ENCODE measurements around the gene ANKRD65.
A peak's percentile ranks its signal among the peaks of the same experiment; 100 is the strongest.

ANKRD65 gene

DNA sequence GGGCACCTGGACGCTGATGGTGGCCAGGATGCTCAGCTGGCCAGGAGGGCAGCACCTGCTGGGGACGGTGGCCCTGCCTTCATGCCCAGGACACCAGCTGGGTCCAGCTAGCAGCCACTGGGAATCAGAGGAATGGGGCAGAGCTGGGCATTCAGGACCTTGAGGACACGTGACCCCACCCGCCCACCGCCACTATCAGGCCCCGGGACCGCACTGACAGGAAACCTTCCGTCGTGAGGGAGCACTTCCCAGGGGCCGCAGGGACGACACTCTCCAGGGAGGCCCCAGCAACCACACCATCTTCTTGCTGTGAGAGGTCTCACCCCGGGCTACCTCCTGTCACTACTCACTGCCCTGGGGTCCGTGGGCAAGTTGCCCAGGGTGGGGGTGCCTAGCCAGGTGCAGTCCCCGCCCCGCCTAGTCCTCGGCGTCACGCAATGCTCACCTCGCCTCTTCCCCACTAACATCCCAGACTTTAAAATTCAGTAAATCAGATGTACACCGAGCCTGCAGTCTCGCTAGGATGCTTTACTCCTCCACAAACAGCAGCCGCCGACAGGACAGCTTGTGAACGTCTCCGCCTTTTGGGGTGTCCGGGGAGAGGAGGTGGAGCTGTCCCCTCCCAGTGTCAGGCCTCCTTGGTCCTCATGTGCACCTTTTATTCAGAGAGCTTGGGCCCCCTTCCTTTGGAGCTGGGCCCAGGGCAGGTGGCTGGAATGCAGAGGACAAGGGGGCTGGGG is 19.4 kb upstream of the ANKRD65 start:
- Histone ChIP-seq H3K9ac (ENCODE audit: low read length) (no peak overlapping the region), H3K27me3 (replicated peaks; ENCODE audit: control insufficient read depth, insufficient read depth, low read length) (no peaks in the 10 kb centered on the region), H3K4me3 (ENCODE audit: low read length) (no peak overlapping the region), H3K36me3 (ENCODE audit: control insufficient read depth, insufficient read depth, low read length, severe bottlenecking) (no peaks in the 10 kb centered on the region), H3K9me3 (ENCODE audit: control insufficient read depth, low read length) (no peaks in the 10 kb centered on the region), H3K4me1 (ENCODE audit: control insufficient read depth, insufficient read depth, low read length) (peaks cover 7% of the 10 kb centered on the region)
- no peak for DNase-seq (ENCODE audit: low read depth)

- Histone ChIP-seq H3K9ac (ENCODE audit: low read length) (no peak overlapping the region), H3K27me3 (replicated peaks; ENCODE audit: control insufficient read depth, insufficient read depth, low read length) (no peaks in the 10 kb centered on the region), H3K9me3 (ENCODE audit: control insufficient read depth, low read length) (no peaks in the 10 kb centered on the region), H3K4me3 (ENCODE audit: low read length) (no peak overlapping the region), H3K36me3 (ENCODE audit: control insufficient read depth, insufficient read depth, low read length, severe bottlenecking) (no peaks in the 10 kb centered on the region), H3K4me1 (ENCODE audit: control insufficient read depth, insufficient read depth, low read length) (peaks cover 7% of the 10 kb centered on the region)
- no peak for DNase-seq (ENCODE audit: low read depth)
Observed at GRCh38 chr1:1439546-1440261, 18.6 kb upstream of the ANKRD65 start.

DNA sequence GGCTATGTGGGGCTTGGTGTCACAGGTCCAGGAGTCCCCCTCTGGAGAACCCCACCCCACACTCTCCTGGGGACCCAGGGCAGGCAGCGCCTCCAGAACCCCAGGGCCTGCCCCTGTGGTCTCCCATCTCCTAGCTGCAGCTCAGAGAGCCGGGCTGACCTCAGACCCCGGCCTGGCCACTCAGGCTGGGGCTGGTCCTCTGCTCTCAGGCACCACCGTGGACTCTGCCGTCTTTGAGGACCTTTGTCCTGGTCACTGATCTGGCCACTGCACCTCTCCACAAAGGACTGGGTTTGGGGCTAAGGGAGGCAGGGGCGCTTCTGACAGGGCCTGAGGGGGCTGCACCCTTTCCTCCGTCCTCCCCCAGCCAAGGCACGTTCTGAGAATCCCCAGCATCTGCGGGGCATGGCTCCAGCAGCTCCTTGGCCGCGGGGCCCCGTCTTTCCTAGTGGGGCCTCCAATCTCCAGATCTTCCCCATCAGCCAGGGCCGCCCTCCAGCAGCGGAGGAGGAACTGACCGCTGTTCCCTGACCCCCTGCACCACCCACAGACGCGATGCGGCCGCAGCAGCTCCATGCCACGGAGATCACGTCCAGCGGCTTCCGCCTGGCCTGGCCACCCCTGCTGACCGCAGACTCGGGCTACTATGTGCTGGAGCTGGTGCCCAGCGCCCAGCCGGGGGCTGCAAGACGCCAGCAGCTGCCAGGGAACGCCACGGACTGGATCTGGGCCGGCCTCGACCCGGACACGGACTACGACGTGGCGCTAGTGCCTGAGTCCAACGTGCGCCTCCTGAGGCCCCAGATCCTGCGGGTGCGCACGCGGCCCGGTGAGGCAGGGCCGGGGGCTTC is 17.7 kb upstream of the ANKRD65 start:
- H3K4me1 ChIP-seq (ENCODE audit: control insufficient read depth, insufficient read depth, low read length), result peaks cover 7% of the 10 kb centered on the region
- H3K27me3 ChIP-seq (replicated peaks; ENCODE audit: control insufficient read depth, insufficient read depth, low read length), result no peaks in the 10 kb centered on the region
- H3K9me3 ChIP-seq (ENCODE audit: control insufficient read depth, low read length), result no peaks in the 10 kb centered on the region
- no peak for DNase-seq (ENCODE audit: low read depth)
- H3K36me3 ChIP-seq (ENCODE audit: control insufficient read depth, insufficient read depth, low read length, severe bottlenecking), result no peaks in the 10 kb centered on the region
- no peak overlapping the region for H3K9ac ChIP-seq (ENCODE audit: low read length)
- H3K4me3 ChIP-seq (ENCODE audit: low read length), result no peak overlapping the region

DNA sequence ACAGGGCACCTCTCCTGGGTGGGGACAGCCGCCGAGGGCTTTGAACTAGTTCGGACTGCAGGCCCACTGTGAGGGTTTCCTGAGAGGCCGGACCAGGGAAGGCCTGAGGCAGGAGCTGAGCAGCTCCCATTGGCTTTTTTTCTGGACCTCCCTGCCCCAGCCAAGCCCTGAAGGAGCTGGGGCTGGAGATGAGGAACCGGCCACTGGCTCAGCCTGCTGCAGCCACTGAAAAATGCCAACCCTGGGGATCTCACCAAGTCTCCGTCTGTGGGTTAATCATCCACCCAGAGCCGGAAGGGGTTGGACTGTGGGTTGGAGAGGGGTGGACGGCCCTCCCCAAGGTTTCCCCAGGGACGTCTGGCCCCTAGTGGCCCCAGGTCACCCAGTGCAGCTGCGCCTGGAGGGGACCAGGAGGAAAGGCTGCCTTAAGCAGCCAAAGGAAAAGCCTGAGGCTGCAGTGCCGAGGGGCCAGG is 16.9 kb upstream of the ANKRD65 start:
- no peaks in the 10 kb centered on the region for H3K36me3 ChIP-seq (ENCODE audit: control insufficient read depth, insufficient read depth, low read length, severe bottlenecking)
- no peak for DNase-seq (ENCODE audit: low read depth)
- no peak overlapping the region for H3K4me3 ChIP-seq (ENCODE audit: low read length)
- no peaks in the 10 kb centered on the region for H3K27me3 ChIP-seq (replicated peaks; ENCODE audit: control insufficient read depth, insufficient read depth, low read length)
- peaks cover 14% of the 10 kb centered on the region for H3K4me1 ChIP-seq (ENCODE audit: control insufficient read depth, insufficient read depth, low read length)
- no peak overlapping the region for H3K9ac ChIP-seq (ENCODE audit: low read length)
- H3K9me3 ChIP-seq (ENCODE audit: control insufficient read depth, low read length), result no peaks in the 10 kb centered on the region

- Histone ChIP-seq H3K9ac (ENCODE audit: low read length) (no peak overlapping the region), H3K27me3 (replicated peaks; ENCODE audit: control insufficient read depth, insufficient read depth, low read length) (no peaks in the 10 kb centered on the region), H3K9me3 (ENCODE audit: control insufficient read depth, low read length) (no peaks in the 10 kb centered on the region), H3K4me3 (ENCODE audit: low read length) (no peak overlapping the region), H3K36me3 (ENCODE audit: control insufficient read depth, insufficient read depth, low read length, severe bottlenecking) (no peaks in the 10 kb centered on the region), H3K4me1 (ENCODE audit: control insufficient read depth, insufficient read depth, low read length) (peaks cover 17% of the 10 kb centered on the region)
- DNase-seq (ENCODE audit: low read depth), result no peak
Observed at GRCh38 chr1:1437033-1437903, 16.2 kb upstream of the ANKRD65 start.

DNA sequence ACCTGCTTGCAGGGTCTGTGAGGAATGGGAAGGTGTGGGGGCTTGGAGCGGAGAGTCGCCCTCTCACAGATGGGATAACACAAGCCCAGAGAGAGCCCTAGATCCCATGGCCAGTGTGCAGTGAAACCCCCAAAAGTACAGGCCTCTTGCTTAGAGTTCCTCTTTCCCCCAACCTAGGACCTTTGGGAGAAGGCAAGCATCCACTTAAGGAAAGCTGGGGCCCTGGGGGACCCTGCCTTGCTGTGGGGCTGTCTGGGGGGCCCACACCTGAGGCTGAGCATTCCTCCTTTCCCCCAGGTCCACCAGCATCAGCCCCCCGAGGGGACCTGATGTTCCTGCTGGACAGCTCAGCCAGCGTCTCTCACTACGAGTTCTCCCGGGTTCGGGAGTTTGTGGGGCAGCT is 15.6 kb upstream of the ANKRD65 start:
- Histone ChIP-seq H3K27me3 (replicated peaks; ENCODE audit: control insufficient read depth, insufficient read depth, low read length) (no peaks in the 10 kb centered on the region), H3K9me3 (ENCODE audit: control insufficient read depth, low read length) (no peaks in the 10 kb centered on the region), H3K9ac (ENCODE audit: low read length) (no peak overlapping the region), H3K36me3 (ENCODE audit: control insufficient read depth, insufficient read depth, low read length, severe bottlenecking) (no peaks in the 10 kb centered on the region), H3K4me3 (ENCODE audit: low read length) (no peak overlapping the region), H3K4me1 (ENCODE audit: control insufficient read depth, insufficient read depth, low read length) (peaks cover 23% of the 10 kb centered on the region)
- DNase-seq (ENCODE audit: low read depth), result no peak

- peaks cover 20% of the 10 kb centered on the region for H3K4me1 ChIP-seq (ENCODE audit: control insufficient read depth, insufficient read depth, low read length)
Observed at GRCh38 chr1:1435911-1436629, 15.0 kb upstream of the ANKRD65 start.

GRCh38 chr1:1435106-1435903 is 14.2 kb upstream of the ANKRD65 start, which contains the start of gene VWA1:
Gene VWA1 (plus strand): TSS chr1:1435690. CDS start chr1:1435749, 59 bp downstream.
- Histone ChIP-seq H3K4me1 (ENCODE audit: control insufficient read depth, insufficient read depth, low read length) (peaks cover 23% of the 10 kb centered on the region), H3K36me3 (ENCODE audit: control insufficient read depth, insufficient read depth, low read length, severe bottlenecking) (no peaks in the 10 kb centered on the region), H3K9ac (ENCODE audit: low read length) (no peak within 1 kb of the TSS), H3K27me3 (replicated peaks; ENCODE audit: control insufficient read depth, insufficient read depth, low read length) (no peaks in the 10 kb centered on the region), H3K4me3 (ENCODE audit: low read length) (peak within 1 kb of the TSS; percentile 59), H3K9me3 (ENCODE audit: control insufficient read depth, low read length) (no peaks in the 10 kb centered on the region)
- peak; percentile 83 for DNase-seq (ENCODE audit: low read depth)

More at GRCh38 chr1:1435911-1436629, 15.0 kb upstream of the ANKRD65 start:
- no peak overlapping the region for H3K9ac ChIP-seq (ENCODE audit: low read length)
- H3K27me3 ChIP-seq (replicated peaks; ENCODE audit: control insufficient read depth, insufficient read depth, low read length), result no peaks in the 10 kb centered on the region
- no peak overlapping the region for H3K4me3 ChIP-seq (ENCODE audit: low read length)
- H3K9me3 ChIP-seq (ENCODE audit: control insufficient read depth, low read length), result no peaks in the 10 kb centered on the region
- no peaks in the 10 kb centered on the region for H3K36me3 ChIP-seq (ENCODE audit: control insufficient read depth, insufficient read depth, low read length, severe bottlenecking)
- no peak for DNase-seq (ENCODE audit: low read depth)

- no peaks in the 10 kb centered on the region for H3K36me3 ChIP-seq (ENCODE audit: control insufficient read depth, insufficient read depth, low read length, severe bottlenecking)
- no peaks in the 10 kb centered on the region for H3K9me3 ChIP-seq (ENCODE audit: control insufficient read depth, low read length)
- H3K4me1 ChIP-seq (ENCODE audit: control insufficient read depth, insufficient read depth, low read length), result peaks cover 29% of the 10 kb centered on the region
- no peak overlapping the region for H3K4me3 ChIP-seq (ENCODE audit: low read length)
- H3K9ac ChIP-seq (ENCODE audit: low read length), result no peak overlapping the region
- DNase-seq (ENCODE audit: low read depth), result no peak
- no peaks in the 10 kb centered on the region for H3K27me3 ChIP-seq (replicated peaks; ENCODE audit: control insufficient read depth, insufficient read depth, low read length)
Observed at GRCh38 chr1:1434824-1435105, 13.7 kb upstream of the ANKRD65 start.

Data from adipocyte (in vitro differentiated cells).